ENCODE measurements around the gene ABCA2. TPM values are rescaled to one million over a fixed set of nuclear protein-coding genes. Genes with fewer than 3 reads are reported as not detected.
A peak's percentile ranks its signal among the peaks of the same experiment; 100 is the strongest.
"Not testable (repeated sequence)": the region's sequence is repeated elsewhere in the genome, so short reads cannot be mapped to it uniquely, and the experiment has no call there.

The ABCA2 gene
- total RNA-seq, 1 donor from 2014 or later: 26.4 TPM

DNA sequence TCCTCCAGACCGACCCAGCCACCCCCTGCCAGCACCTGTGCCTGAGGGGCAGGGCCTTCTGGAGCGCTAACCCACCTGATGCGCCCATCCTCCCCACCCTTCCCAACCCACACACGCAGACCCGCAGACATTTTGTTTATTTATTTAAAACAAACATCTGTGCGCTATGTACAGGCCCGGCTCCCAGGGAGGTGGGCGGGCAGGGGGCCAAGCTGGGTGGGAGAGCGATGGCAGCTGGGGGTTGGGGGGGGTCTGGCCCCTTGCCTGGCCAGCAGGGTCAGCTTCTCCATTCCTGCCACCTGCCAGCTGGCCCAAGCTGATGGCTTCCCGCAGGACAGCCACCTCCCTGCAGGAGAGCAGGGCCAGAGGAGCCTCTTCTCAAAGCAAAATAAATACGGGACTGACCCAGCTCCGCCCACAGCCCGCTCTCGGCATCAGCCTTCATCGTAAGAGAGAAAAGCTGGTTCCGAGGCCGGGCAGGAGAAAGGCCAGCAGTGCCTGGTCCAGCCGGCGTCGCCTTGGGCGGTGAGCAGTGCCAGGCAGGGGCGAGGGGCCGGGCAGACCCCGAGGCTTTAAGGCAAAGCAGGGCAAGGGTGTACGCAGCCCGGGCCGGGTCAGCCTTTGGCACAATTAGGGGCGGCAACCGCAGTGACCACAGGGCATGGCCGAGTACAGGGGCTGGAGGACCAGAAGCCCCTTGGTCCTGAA, 20.8 kb downstream of the ABCA2 start:
- Mint-ChIP-seq H3K9me3 (ENCODE audit: low read depth) (peaks cover 4% of the 10 kb centered on the region), H3K4me1 (ENCODE audit: low read depth) (no peaks in the 10 kb centered on the region), H3K36me3 (ENCODE audit: insufficient read depth) (peaks cover 1% of the 10 kb centered on the region), H3K4me3 (ENCODE audit: low read depth) (no peak overlapping the region), H3K27me3 (no peaks in the 10 kb centered on the region), H3K27ac (no peak overlapping the region)
- DNase-seq (ENCODE audit: low spot score, unreplicated experiment): no peak
- TF ChIP-seq, protein P1, sequence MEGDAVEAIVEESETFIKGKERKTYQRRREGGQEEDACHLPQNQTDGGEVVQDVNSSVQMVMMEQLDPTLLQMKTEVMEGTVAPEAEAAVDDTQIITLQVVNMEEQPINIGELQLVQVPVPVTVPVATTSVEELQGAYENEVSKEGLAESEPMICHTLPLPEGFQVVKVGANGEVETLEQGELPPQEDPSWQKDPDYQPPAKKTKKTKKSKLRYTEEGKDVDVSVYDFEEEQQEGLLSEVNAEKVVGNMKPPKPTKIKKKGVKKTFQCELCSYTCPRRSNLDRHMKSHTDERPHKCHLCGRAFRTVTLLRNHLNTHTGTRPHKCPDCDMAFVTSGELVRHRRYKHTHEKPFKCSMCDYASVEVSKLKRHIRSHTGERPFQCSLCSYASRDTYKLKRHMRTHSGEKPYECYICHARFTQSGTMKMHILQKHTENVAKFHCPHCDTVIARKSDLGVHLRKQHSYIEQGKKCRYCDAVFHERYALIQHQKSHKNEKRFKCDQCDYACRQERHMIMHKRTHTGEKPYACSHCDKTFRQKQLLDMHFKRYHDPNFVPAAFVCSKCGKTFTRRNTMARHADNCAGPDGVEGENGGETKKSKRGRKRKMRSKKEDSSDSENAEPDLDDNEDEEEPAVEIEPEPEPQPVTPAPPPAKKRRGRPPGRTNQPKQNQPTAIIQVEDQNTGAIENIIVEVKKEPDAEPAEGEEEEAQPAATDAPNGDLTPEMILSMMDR (IDR thresholded peaks at IDR 0.05; ENCODE audit: unreplicated experiment): no peak

DNA sequence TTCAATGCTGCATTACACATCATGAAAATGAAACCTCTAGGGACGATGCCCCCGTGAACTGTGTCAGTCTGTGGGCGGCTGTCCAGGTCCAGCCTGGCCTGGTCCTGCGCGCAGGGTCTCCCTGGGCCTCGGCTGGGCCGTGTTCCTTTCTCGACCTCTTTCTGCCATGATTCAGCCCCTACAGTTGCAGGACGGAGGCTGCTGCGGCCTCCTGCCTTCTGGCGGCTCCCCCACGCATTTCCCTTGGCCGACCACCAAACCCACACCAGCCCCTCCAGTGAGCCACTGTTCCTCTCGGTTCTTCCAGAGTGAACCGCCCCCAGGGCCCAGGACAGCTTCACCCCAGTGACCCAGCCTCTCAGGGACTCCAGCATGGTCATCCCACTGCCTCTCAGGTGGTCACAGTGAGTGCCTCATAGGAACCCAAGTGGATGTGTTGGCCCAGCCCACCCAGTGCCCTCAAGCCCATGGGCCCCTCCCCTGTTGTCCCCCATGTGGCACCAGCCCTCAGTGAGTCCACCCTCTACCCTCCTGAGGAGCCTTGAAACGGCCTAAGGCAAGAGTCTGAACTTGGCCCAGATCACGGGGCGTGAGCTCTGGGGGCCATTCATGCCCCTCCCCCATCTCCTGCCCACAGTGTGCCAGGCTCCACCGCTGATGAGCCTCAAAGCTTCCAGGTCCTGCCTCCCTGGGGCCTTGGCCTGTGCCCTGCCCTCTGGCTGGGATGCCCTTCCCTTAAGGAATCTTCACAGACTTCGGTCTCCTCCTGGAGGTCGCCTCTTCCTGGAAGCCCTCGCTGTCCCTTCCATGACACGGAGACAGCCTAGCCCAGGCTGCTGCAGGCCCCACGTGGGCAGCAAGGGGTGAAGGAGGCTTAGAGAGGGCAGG, 21.7 kb downstream of the ABCA2 start:
- Mint-ChIP-seq H3K27ac (no peak overlapping the region), H3K9me3 (ENCODE audit: low read depth) (peaks cover 4% of the 10 kb centered on the region), H3K36me3 (ENCODE audit: insufficient read depth) (peaks cover 1% of the 10 kb centered on the region), H3K27me3 (no peaks in the 10 kb centered on the region), H3K4me1 (ENCODE audit: low read depth) (no peaks in the 10 kb centered on the region), H3K4me3 (ENCODE audit: low read depth) (no peak overlapping the region)
- no peak for DNase-seq (ENCODE audit: low spot score, unreplicated experiment)
- TF ChIP-seq, protein P1 (IDR thresholded peaks at IDR 0.05; ENCODE audit: unreplicated experiment): no peak

GRCh38 chr9:137004285-137004684, 23.8 kb downstream of the ABCA2 start:
- not testable (repeated sequence) for DNase-seq (ENCODE audit: low spot score, unreplicated experiment); H3K4me3 Mint-ChIP-seq (ENCODE audit: low read depth); H3K27ac Mint-ChIP-seq; H3K4me1 Mint-ChIP-seq (ENCODE audit: low read depth); H3K36me3 Mint-ChIP-seq (ENCODE audit: insufficient read depth); H3K27me3 Mint-ChIP-seq; H3K9me3 Mint-ChIP-seq (ENCODE audit: low read depth)
- TF ChIP-seq, protein P1 (IDR thresholded peaks at IDR 0.05; ENCODE audit: unreplicated experiment): peak; percentile 35

- H3K27ac Mint-ChIP-seq: no peak overlapping the region
- peaks cover 4% of the 10 kb centered on the region for H3K9me3 Mint-ChIP-seq (ENCODE audit: low read depth)
- no peak overlapping the region for H3K4me3 Mint-ChIP-seq (ENCODE audit: low read depth)
- no peaks in the 10 kb centered on the region for H3K36me3 Mint-ChIP-seq (ENCODE audit: insufficient read depth)
- H3K27me3 Mint-ChIP-seq: no peaks in the 10 kb centered on the region
- DNase-seq (ENCODE audit: low spot score, unreplicated experiment): no peak
- TF ChIP-seq, protein P1 (IDR thresholded peaks at IDR 0.05; ENCODE audit: unreplicated experiment): no peak
- H3K4me1 Mint-ChIP-seq (ENCODE audit: low read depth): no peaks in the 10 kb centered on the region
Measured at GRCh38 chr9:137002646-137003041, 25.4 kb downstream of the ABCA2 start.

DNA sequence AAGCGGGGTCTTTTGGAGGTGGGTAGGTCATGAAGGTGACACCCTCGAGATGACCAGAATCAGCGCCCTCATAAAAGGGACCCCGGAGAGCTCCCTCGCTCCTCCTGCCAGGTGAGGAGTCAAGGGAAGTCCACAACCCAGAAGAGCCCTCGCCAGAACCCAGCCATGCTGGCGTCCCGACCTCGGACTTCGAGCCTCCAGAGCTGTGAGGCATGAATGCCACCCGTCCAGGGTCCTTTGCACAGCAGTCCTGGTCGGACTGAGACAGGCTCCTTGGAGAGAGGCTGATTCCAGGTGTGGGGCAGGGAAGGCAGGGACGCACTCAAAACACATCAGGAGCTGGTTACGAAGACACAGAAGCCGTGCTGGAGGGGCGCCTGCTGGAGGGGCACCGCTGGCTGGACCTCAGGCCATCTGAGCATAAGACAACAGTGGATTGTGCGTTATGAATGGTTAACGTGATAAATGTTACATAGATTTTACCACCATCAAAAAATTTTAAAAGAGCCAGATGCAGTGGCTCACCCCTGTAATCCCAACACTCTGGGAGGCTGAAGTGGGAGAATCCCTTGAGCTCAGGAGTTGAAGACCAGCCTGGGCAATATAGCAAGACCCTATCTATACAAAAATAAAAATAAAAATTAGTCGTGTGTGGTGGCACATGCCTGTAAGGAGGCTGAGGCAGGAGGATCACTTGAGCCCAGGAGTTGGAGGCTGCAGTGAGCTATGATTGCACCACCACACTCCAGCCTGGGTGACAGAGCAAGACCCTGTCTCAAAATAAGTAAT, 26.0 kb downstream of the ABCA2 start:
- no peaks in the 10 kb centered on the region for H3K27me3 Mint-ChIP-seq
- H3K4me1 Mint-ChIP-seq (ENCODE audit: low read depth): no peaks in the 10 kb centered on the region
- no peak overlapping the region for H3K4me3 Mint-ChIP-seq (ENCODE audit: low read depth)
- H3K27ac Mint-ChIP-seq: no peak overlapping the region
- TF ChIP-seq, protein P1 (IDR thresholded peaks at IDR 0.05; ENCODE audit: unreplicated experiment): no peak
- H3K9me3 Mint-ChIP-seq (ENCODE audit: low read depth): peaks cover 4% of the 10 kb centered on the region
- DNase-seq (ENCODE audit: low spot score, unreplicated experiment): no peak
- no peaks in the 10 kb centered on the region for H3K36me3 Mint-ChIP-seq (ENCODE audit: insufficient read depth)
